ENCODE results near the gene CRYBA2. TPM values are rescaled to one million over a fixed set of nuclear protein-coding genes. Genes with fewer than 3 reads are reported as not detected.

The CRYBA2 gene
- total and polyA plus RNA-seq, 2 of the 8 experiments (the other 6 are each of a cell fraction or from before 2014, with no cell fraction given) = not detected

GRCh38 chr2:219024059-219024458 is 30.8 kb upstream of the CRYBA2 start (continued):
- TF ChIP-seq CHD7 (IDR thresholded peaks at IDR 0.05; ENCODE audit: insufficient replicate concordance, low read length) (no peak), ATF2 (IDR thresholded peaks at IDR 0.05; ENCODE audit: low read length) (no peak), ATF3 (IDR thresholded peaks at IDR 0.05; ENCODE audit: insufficient read depth, low read depth, low read length) (no peak), SP4 (IDR thresholded peaks at IDR 0.05; ENCODE audit: low read length) (no peak), NANOG (IDR thresholded peaks at IDR 0.05; ENCODE audit: insufficient read depth, low read depth, low read length, poor library complexity, severe bottlenecking) (no peak), MAFK (IDR thresholded peaks at IDR 0.05; ENCODE audit: low read depth, low read length) (no peak), USF2 (IDR thresholded peaks at IDR 0.05; ENCODE audit: low read length) (no peak), CREB1 (IDR thresholded peaks at IDR 0.05) (no peak)
